ENCODE results near the gene CD247.

The CD247 gene

DNA sequence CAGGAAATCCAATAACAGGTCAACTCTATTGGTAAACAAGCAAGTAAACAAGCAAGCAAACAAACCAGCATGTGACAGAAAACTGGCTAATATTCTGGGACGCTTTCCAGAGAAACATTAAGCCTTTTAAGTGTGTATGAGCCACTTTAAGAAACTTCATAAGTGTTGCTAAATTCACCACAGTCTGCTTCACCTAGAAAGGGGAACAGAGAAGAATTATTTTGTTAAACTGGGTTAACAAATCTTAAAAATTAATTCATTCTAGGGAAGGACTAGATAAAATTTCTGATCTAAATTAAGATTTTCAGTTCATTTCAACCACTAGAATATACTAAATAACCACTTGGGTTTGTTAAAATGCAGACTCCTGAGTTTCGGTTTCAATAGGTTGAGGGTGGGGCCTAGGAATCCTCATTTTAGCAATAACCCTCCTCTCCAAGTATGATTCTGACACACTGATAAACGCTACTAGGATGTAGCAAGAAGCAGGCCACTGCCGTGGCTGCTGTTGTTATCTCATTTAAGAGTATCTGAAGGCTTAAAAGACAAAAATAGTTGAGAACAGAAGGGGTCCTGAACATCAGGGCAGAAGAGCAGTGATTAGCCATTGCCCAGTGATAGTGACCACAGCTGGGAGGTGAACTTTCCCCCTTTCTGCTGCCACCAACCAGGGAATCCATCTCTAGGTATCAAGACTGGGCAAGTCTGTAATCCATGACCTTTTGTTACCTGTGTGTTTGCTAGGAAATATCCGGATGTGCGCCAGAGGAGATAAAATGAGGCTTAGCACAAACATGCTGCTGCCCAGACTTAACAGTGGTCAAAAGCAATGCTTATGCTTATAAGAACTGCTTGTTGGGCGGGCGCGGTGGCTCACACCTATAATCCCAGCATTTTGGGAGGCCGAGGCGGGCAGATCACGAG lies 24.0 kb upstream of the CD247 start:
- DNase-seq (ENCODE audit: low read depth in 2 of 2), result no peak

GRCh38 chr1:167541610-167542009 lies 23.3 kb upstream of the CD247 start:
- no peak for DNase-seq (ENCODE audit: low read depth in 2 of 2)

GRCh38 chr1:167541003-167541402 lies 22.7 kb upstream of the CD247 start:
- no peak for DNase-seq (ENCODE audit: low read depth in 2 of 2)

DNA sequence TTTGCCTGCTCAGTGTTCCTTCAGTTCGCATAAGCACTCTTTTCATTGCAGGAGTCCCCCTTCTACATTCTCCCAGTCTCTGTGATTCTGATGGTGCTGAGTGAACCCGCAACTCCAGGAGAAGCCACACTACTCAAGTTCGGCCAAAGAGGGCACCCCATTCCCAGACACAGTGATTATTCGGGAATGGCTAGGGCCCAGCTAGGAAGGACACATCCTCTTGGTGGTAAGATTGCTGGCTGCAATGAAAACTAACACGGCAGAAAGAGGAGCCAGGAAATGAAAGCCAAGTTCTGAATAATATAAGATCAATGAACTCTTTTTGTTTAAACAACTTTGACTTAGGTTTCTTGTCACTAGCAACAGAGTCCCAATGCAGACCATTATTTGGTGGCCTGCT lies 20.3 kb upstream of the CD247 start:
- DNase-seq (ENCODE audit: low read depth in 2 of 2), result no peak

GRCh38 chr1:167533851-167534300 lies 15.5 kb upstream of the CD247 start:
- peak; percentile 50 to 59 for DNase-seq (ENCODE audit: low read depth in 2 of 2)

- no peak for DNase-seq (ENCODE audit: low read depth in 2 of 2)
Measured at GRCh38 chr1:167532964-167533824, 14.9 kb upstream of the CD247 start.

DNA sequence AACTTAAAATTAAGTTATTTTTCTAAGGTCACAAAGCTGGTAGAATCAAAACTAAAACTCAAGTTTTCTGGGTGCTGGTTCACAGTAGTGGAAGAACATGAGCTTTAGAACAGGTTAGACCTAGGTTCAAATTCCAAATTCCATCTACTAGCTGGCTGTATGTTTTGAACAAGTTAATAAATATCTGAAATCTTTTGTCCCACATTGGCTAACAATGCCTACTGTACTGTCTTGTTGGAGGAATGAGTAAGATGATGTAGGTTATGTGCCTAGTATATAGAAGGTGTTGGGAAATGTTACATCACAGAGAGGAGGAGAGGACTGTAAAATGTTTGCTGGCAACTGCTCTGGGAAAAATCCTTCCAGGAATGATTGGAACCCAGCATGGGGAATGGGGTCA lies 14.0 kb upstream of the CD247 start:
- DNase-seq (ENCODE audit: low read depth in 2 of 2), result no peak

DNA sequence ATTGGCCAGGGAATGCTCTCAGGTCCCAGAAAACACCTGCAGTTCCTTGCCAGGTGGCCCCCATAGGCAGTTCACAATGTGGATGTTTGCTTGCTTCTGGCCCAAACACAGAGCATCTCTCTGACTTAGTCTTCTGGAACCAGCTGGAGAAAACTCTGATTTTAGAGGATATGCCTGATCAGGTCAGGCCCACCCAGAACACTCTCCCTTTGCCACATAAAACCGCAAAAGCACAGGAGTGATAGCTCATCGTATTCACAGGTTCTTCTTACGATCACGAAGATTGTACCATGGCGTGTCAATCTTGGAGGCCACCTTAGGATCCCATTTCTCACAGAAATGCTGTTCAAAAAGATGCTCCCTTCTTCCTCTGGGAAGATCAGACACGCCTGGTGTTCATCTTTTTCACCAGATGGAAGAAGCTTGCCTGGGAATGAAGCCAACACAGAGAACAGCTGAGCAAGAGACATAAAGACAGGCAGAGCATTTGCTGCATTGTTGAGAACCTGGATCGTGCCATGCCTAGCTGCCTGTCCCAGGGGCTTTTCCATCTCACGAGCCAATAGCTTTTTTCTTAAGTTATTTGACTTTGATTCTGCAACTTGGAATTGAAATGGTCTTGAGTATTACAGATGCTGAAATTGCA lies 11.6 kb upstream of the CD247 start:
- no peak for DNase-seq (ENCODE audit: low read depth in 2 of 2)

GRCh38 chr1:167528057-167528728 lies 9.9 kb upstream of the CD247 start:
- DNase-seq (ENCODE audit: low read depth in 2 of 2), result no peak

DNA sequence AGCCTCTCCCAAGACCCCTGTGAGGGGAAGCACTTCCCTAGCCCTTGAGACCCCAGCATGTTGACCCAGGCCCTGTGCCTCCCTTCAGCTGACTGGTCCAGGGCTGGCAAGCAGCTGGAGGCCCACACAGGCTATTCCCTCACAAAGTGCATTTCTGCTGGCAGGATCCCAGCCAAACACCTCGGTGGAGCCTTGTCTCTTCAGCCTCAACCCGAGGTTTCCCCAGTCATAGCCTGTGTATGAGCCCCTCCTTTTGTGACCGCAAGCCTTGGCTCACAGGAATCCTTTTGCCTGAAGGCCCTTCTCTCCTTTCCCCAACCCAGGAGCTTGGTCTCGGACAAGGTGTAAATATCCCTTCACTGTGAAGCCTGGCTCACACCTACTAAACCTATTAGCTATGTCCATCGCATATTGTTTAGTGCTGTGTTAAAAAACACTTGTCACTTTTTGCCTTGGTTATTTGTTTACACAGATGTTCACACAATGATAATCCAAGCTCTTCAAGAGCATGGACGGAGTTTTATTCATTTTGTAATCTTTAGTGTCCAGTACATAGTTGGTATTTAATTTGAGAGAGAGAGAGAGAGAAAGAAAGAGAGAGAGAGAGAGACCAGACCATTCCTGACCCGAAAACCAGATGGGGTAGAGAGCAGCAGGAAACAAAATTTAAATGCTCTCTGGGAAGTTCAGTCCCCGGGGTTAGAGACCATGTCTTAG lies 8.5 kb upstream of the CD247 start:
- no peak for DNase-seq (ENCODE audit: low read depth in 2 of 2)

DNA sequence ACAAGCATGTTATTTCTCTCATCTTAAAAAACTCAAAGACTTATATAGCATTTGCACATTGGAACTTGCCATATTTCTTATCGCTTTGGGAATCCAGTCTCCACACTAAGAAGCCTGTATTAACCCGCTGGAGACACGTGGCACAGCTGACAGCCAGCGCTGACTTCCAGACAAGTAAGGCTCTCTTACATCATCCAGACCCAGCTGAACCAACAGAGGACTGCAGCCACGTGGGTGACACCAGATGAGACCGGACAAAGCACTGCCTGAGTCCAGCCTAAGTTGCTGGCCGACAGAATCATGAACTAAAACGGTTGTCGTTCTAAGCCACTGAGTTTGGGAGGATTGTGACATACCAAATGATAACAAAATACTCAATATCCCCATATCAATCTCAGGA lies 6.3 kb upstream of the CD247 start:
- no peak for DNase-seq (ENCODE audit: low read depth in 2 of 2)

DNA sequence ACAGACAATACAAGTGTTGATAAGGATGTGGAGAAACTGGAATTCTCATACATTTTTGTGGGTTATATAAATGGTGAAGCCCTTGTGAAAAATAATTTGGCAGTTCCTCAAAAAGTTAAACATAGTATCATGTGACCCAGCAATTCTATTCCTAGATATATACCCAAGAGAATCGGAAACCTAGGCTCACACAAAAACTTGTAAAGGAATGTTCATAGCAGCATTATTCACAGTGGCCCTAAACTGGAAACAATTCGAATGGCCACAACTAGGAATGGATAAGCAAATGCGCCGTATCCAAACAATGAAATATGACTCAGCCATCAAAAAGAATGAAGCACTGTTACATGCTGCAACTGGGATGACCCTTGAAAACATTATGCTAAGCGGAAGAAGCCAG lies 3.9 kb upstream of the CD247 start:
- DNase-seq (ENCODE audit: low read depth in 2 of 2), result no peak

- DNase-seq (ENCODE audit: low read depth in 2 of 2), result no peak
Measured at GRCh38 chr1:167520711-167521206, 2.4 kb upstream of the CD247 start.

- peak; percentile 79 to 80 for DNase-seq (ENCODE audit: low read depth in 2 of 2)
Measured at GRCh38 chr1:167517535-167518330, 596 bp downstream of the CD247 start.

GRCh38 chr1:167516404-167517388 lies 1.6 kb downstream of the CD247 start:
- no peak for DNase-seq (ENCODE audit: low read depth in 2 of 2)

GRCh38 chr1:167515893-167516321 lies 2.4 kb downstream of the CD247 start:
- no peak for DNase-seq (ENCODE audit: low read depth in 2 of 2)

GRCh38 chr1:167515461-167515860 lies 2.9 kb downstream of the CD247 start:
- no peak for DNase-seq (ENCODE audit: low read depth in 2 of 2)

DNA sequence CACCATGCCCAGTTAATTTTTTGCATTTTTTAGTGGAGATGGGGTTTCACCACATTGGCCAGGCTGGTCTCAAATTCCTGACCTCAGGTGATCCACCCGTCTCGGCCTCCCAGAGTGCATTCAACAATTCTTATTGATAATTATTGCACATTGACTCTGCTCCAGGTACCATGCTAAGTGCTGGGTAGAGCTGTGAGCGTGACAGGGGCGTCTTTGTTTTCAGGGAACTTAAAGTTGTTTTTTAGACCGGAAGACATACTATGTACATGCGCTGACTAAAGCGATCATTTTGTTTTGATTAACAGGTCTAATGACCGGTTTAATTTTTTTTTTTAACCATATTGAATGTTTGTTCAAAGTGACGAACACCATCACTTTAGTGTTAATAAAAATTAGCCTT lies 4.0 kb downstream of the CD247 start:
- DNase-seq (ENCODE audit: low read depth in 2 of 2), result no peak
